ENCODE results near the gene PXYLP1.

PXYLP1 gene

DNA sequence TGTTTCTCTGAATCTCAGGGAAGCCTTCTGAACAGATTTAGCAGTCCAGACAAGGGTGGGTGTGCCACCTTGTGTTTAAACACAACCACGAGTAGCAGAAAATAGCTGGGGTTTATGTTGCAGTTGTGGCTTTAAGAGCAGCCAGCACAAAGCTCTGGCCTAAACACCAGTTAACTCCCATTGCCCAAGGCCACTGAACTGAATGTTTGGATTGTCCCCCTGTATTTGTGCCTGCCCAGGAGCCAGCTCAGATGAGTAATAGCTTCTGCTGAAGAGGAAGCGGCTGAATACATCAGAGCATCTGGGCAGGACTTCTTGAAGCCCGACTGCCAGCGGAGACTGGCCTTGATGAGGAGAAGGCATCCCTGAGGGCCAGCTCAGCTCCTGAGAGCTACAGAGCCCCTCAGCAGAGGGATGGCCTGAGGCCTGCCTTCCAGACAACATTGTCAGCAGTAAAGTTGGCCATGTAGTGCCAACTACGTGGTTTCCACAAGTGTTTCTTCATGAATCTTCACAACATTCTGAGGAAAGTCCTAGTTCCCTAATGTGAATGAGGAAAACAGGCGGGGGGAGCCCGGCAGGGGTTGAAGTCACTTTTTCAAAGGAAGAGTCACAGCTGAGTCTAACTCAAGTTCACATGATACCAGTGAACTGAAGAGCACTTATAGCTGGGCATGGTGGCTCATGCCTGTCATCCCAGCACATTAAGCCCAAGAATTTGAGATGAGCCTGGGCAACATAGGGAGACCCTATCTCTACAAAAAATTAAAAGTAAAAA, 70.9 kb downstream of the PXYLP1 start:
- Histone ChIP-seq H2AK5ac (ENCODE audit: low read depth, low read length) (no peak overlapping the region), H3K36me3 (replicated peaks in 1 of 2; ENCODE audit: control insufficient read depth in 2 of 2, insufficient read depth in 2 of 2, low read length in 2 of 2) (no peaks in the 10 kb centered on the region), H3K4me2 (ENCODE audit: insufficient read depth, low read length, poor library complexity, severe bottlenecking) (no peak overlapping the region), H2AFZ (ENCODE audit: low read length) (no peak overlapping the region), H3K23ac (ENCODE audit: low read depth, low read length, poor library complexity) (no peak overlapping the region), H3K9me3 (replicated peaks in 1 of 2; ENCODE audit: control insufficient read depth in 2 of 2, insufficient read depth in 1 of 2, low read depth in 1 of 2, low read length in 2 of 2) (no peaks in the 10 kb centered on the region), H3K18ac (ENCODE audit: low read length) (no peak overlapping the region), H3K79me1 (ENCODE audit: low read depth, low read length) (no peaks in the 10 kb centered on the region), H3K9ac (ENCODE audit: low read depth, low read length, poor library complexity) (no peak overlapping the region), H2BK15ac (ENCODE audit: low read length) (no peak overlapping the region), H2BK12ac (ENCODE audit: low read length) (no peak overlapping the region), H3K4ac (ENCODE audit: low read length) (no peak overlapping the region), H3K27me3 (ENCODE audit: control insufficient read depth in 3 of 3, insufficient read depth in 3 of 3, low read depth in 1 of 3, low read length in 3 of 3) (no peaks in the 10 kb centered on the region), H3K4me3 (ENCODE audit: low read length in 2 of 2) (no peak overlapping the region), H3K4me1 (ENCODE audit: control insufficient read depth in 2 of 2, insufficient read depth in 1 of 2, low read depth in 1 of 2, low read length in 2 of 2) (no peaks in the 10 kb centered on the region), H4K8ac (ENCODE audit: low read depth, low read length) (no peak overlapping the region), H2BK120ac (ENCODE audit: low read depth, low read length) (no peak overlapping the region), H3K14ac (ENCODE audit: low read length) (no peak overlapping the region), H3K27ac (replicated peaks; ENCODE audit: low read length) (no peak overlapping the region), H2BK5ac (ENCODE audit: low read length) (no peak overlapping the region), H4K91ac (ENCODE audit: low read depth, low read length, poor library complexity) (no peak overlapping the region)
- WGBS, 2 donors (ENCODE audit: extremely low coverage in 2 of 2, insufficient read length in 2 of 2, insufficient replicate concordance in 1 of 2) = no CpG with 5 or more reads among the region's 7 CpGs
- DNase-seq (ENCODE audit: low spot score) = no peak

DNA sequence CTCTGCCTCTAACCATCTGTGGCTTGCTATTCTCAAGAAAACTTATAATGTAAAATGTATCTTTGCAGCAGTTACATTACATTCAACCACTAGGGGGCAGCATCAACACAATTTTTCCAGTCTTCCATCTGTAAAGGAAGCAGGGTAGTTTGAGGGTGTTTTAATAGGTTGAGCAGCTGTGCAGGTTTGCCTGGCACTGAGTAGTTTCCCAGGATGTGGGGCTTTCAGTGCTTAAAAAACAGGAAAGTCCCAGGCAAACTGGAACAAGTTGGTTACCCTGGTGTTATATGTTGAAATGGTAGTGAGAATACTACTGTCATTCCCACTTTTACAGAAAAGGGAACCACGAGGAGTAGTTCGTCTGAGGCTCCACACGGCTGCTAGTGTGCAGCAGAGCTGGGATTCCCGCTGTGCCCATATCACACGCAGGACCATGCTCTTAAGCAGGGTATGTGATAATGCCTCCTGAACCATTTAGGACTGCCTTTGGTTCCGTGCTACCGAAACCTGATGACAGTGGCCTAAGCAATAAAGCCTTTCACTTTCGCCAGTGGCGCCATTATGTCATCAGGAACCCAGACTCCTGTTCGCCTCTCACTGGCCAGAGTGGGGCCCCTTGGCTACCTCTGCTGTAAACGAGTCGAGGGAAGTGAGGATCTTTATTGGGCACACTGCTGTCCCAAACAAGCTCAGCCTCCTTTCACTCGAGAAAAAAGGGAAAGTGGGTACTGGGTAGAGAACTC, 72.0 kb downstream of the PXYLP1 start:
- Histone ChIP-seq H3K23ac (ENCODE audit: low read depth, low read length, poor library complexity) (no peak overlapping the region), H2AK5ac (ENCODE audit: low read depth, low read length) (no peak overlapping the region), H3K4me1 (ENCODE audit: control insufficient read depth in 2 of 2, insufficient read depth in 1 of 2, low read depth in 1 of 2, low read length in 2 of 2) (no peaks in the 10 kb centered on the region), H2BK12ac (ENCODE audit: low read length) (no peak overlapping the region), H3K4me3 (ENCODE audit: low read length in 2 of 2) (no peak overlapping the region), H3K14ac (ENCODE audit: low read length) (no peak overlapping the region), H3K4ac (ENCODE audit: low read length) (no peak overlapping the region), H2AFZ (ENCODE audit: low read length) (no peak overlapping the region), H3K9ac (ENCODE audit: low read depth, low read length, poor library complexity) (no peak overlapping the region), H2BK5ac (ENCODE audit: low read length) (no peak overlapping the region), H3K79me1 (ENCODE audit: low read depth, low read length) (no peaks in the 10 kb centered on the region), H3K27ac (replicated peaks; ENCODE audit: low read length) (no peak overlapping the region), H3K9me3 (replicated peaks in 1 of 2; ENCODE audit: control insufficient read depth in 2 of 2, insufficient read depth in 1 of 2, low read depth in 1 of 2, low read length in 2 of 2) (no peaks in the 10 kb centered on the region), H4K91ac (ENCODE audit: low read depth, low read length, poor library complexity) (no peak overlapping the region), H2BK15ac (ENCODE audit: low read length) (no peak overlapping the region), H2BK120ac (ENCODE audit: low read depth, low read length) (no peak overlapping the region), H4K8ac (ENCODE audit: low read depth, low read length) (no peak overlapping the region), H3K36me3 (replicated peaks in 1 of 2; ENCODE audit: control insufficient read depth in 2 of 2, insufficient read depth in 2 of 2, low read length in 2 of 2) (no peaks in the 10 kb centered on the region), H3K4me2 (ENCODE audit: insufficient read depth, low read length, poor library complexity, severe bottlenecking) (no peak overlapping the region), H3K18ac (ENCODE audit: low read length) (no peak overlapping the region), H3K27me3 (ENCODE audit: control insufficient read depth in 3 of 3, insufficient read depth in 3 of 3, low read depth in 1 of 3, low read length in 3 of 3) (no peaks in the 10 kb centered on the region)
- DNase-seq (ENCODE audit: low spot score) = peak; percentile 71
- WGBS, 2 donors (ENCODE audit: extremely low coverage in 2 of 2, insufficient read length in 2 of 2, insufficient replicate concordance in 1 of 2) = no CpG with 5 or more reads among the region's 13 CpGs

GRCh38 chr3:141305436-141305835, 73.8 kb downstream of the PXYLP1 start:
- no peak overlapping the region for H3K18ac ChIP-seq (ENCODE audit: low read length)
- H3K79me1 ChIP-seq (ENCODE audit: low read depth, low read length) = no peaks in the 10 kb centered on the region
- no peak overlapping the region for H4K91ac ChIP-seq (ENCODE audit: low read depth, low read length, poor library complexity)
- H3K4me2 ChIP-seq (ENCODE audit: insufficient read depth, low read length, poor library complexity, severe bottlenecking) = no peak overlapping the region
- no peak overlapping the region for H3K4me3 ChIP-seq (ENCODE audit: low read length in 2 of 2)
- H2BK12ac ChIP-seq (ENCODE audit: low read length) = no peak overlapping the region
- no peak overlapping the region for H3K4ac ChIP-seq (ENCODE audit: low read length)
- H3K14ac ChIP-seq (ENCODE audit: low read length) = no peak overlapping the region
- H2AK5ac ChIP-seq (ENCODE audit: low read depth, low read length) = no peak overlapping the region
- H3K9ac ChIP-seq (ENCODE audit: low read depth, low read length, poor library complexity) = no peak overlapping the region
- H3K23ac ChIP-seq (ENCODE audit: low read depth, low read length, poor library complexity) = no peak overlapping the region
- H3K27me3 ChIP-seq (ENCODE audit: control insufficient read depth in 3 of 3, insufficient read depth in 3 of 3, low read depth in 1 of 3, low read length in 3 of 3) = no peaks in the 10 kb centered on the region
- no peak overlapping the region for H2BK5ac ChIP-seq (ENCODE audit: low read length)
- H4K8ac ChIP-seq (ENCODE audit: low read depth, low read length) = no peak overlapping the region
- H3K4me1 ChIP-seq (ENCODE audit: control insufficient read depth in 2 of 2, insufficient read depth in 1 of 2, low read depth in 1 of 2, low read length in 2 of 2) = no peaks in the 10 kb centered on the region
- no peaks in the 10 kb centered on the region for H3K36me3 ChIP-seq (replicated peaks in 1 of 2; ENCODE audit: control insufficient read depth in 2 of 2, insufficient read depth in 2 of 2, low read length in 2 of 2)
- H3K27ac ChIP-seq (replicated peaks; ENCODE audit: low read length) = no peak overlapping the region
- H3K9me3 ChIP-seq (replicated peaks in 1 of 2; ENCODE audit: control insufficient read depth in 2 of 2, insufficient read depth in 1 of 2, low read depth in 1 of 2, low read length in 2 of 2) = no peaks in the 10 kb centered on the region
- no peak overlapping the region for H2BK15ac ChIP-seq (ENCODE audit: low read length)
- DNase-seq (ENCODE audit: low spot score) = no peak
- no peak overlapping the region for H2BK120ac ChIP-seq (ENCODE audit: low read depth, low read length)
- H2AFZ ChIP-seq (ENCODE audit: low read length) = no peak overlapping the region

- Histone ChIP-seq H2AFZ (ENCODE audit: low read length) (no peak overlapping the region), H3K27ac (replicated peaks; ENCODE audit: low read length) (no peak overlapping the region), H3K4me1 (ENCODE audit: control insufficient read depth in 2 of 2, insufficient read depth in 1 of 2, low read depth in 1 of 2, low read length in 2 of 2) (peaks cover 3 to 4% of the 10 kb centered on the region in 2 donors), H3K14ac (ENCODE audit: low read length) (no peak overlapping the region), H3K4me3 (ENCODE audit: low read length in 2 of 2) (no peak overlapping the region), H3K27me3 (ENCODE audit: control insufficient read depth in 3 of 3, insufficient read depth in 3 of 3, low read depth in 1 of 3, low read length in 3 of 3) (no peaks in the 10 kb centered on the region), H2BK120ac (ENCODE audit: low read depth, low read length) (no peak overlapping the region), H2BK15ac (ENCODE audit: low read length) (no peak overlapping the region), H3K23ac (ENCODE audit: low read depth, low read length, poor library complexity) (no peak overlapping the region), H3K79me1 (ENCODE audit: low read depth, low read length) (no peaks in the 10 kb centered on the region), H2BK12ac (ENCODE audit: low read length) (no peak overlapping the region), H3K9ac (ENCODE audit: low read depth, low read length, poor library complexity) (no peak overlapping the region), H3K4me2 (ENCODE audit: insufficient read depth, low read length, poor library complexity, severe bottlenecking) (no peak overlapping the region), H4K8ac (ENCODE audit: low read depth, low read length) (no peak overlapping the region), H3K9me3 (replicated peaks in 1 of 2; ENCODE audit: control insufficient read depth in 2 of 2, insufficient read depth in 1 of 2, low read depth in 1 of 2, low read length in 2 of 2) (no peaks in the 10 kb centered on the region), H3K36me3 (replicated peaks in 1 of 2; ENCODE audit: control insufficient read depth in 2 of 2, insufficient read depth in 2 of 2, low read length in 2 of 2) (no peaks in the 10 kb centered on the region), H2AK5ac (ENCODE audit: low read depth, low read length) (no peak overlapping the region), H3K4ac (ENCODE audit: low read length) (no peak overlapping the region), H3K18ac (ENCODE audit: low read length) (no peak overlapping the region), H4K91ac (ENCODE audit: low read depth, low read length, poor library complexity) (no peak overlapping the region), H2BK5ac (ENCODE audit: low read length) (no peak overlapping the region)
- no peak for DNase-seq (ENCODE audit: low spot score)
- no CpG with 5 or more reads among the region's 5 CpGs for WGBS, 2 donors (ENCODE audit: extremely low coverage in 2 of 2, insufficient read length in 2 of 2, insufficient replicate concordance in 1 of 2)
Measured at GRCh38 chr3:141306276-141306675, 74.7 kb downstream of the PXYLP1 start.
